HPDE6-E6E7 (cell line): ENCODE measurements around the gene CCDC97.
"Not testable (repeated sequence)": the region's sequence is repeated elsewhere in the genome, so short reads cannot be mapped to it uniquely, and the experiment has no call there.

ENCODE experiments used
- DNase-seq: peaks from one replicate; pipeline ENCODE4 v3.0.0; 2011; ENCODE audit warnings: missing footprints; ENCODE audit errors: extremely low spot score

The CCDC97 gene

DNA sequence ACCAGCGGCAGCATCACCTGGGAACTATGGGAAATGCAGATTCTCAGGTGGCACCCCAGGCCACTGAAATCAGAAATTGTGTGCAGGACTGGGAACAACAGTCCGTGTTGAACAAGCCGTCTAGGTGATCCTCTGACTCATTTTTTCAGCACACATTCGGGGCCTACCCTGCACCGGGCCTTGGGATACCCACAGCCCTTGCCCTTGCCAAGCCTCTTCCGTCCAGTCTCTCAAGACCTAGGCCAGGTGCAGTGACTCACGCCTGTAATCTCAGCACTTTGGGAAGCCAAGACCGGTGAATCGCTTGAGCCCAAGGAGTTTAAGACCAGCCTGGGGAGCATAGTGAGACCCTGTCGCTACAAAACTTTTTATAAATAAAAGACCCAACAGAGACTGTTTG lies 25.5 kb downstream of the CCDC97 start:
- no peak for DNase-seq

DNA sequence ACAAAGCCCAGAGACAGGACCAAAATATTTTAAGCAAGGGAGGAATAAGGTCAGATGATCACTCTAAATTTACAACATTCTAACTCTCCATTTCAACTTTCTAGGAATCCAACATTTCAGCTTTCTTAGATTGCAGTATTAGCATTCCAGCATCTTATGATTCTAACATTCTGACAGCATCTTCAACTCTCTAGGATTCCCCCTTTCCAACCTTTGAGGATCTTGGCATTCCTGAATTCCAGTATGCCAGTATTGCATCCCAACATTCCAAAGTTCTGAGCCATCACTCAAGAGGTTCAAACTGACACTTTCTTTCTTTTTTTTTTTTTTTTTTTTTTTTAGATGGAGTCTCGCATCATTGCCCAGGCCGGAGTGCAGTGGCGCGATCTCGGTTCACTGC lies 30.0 kb downstream of the CCDC97 start:
- DNase-seq, result no peak

DNA sequence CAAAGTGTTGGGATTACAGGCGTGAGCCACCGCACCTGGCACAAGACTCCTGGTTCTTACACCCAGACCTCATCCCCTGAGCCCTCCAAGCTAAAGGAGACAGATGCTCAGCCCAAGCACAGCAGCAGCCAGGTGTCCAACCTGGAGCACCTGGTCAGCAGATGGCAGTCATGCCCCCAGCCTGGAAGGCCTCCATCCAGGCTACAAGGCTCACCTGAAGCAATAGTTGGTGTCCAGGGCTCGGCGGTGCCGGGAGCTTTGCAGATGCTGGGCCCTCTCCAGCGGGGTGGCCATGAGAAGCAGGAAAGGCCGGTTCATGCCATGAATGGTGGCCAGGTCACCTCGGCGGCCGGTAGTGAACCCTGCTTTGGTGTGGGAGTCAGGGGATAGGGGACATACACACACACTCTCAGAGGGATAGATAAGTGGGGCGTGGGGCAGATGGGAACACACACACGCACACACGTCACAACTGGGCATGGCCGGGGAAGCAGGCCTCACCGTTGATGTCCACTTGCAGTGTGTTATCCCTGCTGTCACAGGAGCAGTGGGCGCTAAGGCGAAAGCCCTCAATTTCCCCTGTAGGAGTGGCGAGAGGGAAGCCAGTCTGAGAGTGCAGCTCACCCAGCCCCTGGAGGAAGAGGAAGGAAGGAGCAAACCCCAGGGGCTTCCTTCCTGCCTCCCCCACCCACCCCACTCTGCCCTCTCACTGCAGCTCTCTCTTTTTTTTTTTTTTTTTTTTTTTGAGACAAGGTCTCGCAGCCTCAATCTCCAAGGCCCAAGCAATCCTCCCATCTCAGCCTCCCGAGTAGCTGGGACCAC lies 31.9 kb downstream of the CCDC97 start:
- DNase-seq, result no peak

DNA sequence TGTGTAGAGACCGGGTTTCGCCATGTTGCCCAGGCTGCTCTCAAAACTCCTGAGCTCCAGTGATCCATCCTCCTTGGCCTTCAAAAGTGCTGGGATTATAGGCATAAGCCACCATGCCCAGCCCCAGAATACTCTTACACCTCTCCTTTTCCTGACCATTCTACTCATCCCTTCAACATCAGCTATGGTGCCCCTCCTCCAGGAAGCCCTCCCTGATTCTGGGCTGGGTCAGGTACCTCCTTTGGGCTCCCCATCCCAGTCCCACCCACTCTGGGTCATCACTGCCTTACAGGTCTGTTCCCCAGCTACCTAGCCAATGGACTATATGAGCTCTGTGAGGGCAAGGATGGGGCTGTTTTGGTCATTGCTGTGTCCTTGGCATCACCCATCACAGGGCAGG lies 34.2 kb downstream of the CCDC97 start:
- no peak for DNase-seq

DNA sequence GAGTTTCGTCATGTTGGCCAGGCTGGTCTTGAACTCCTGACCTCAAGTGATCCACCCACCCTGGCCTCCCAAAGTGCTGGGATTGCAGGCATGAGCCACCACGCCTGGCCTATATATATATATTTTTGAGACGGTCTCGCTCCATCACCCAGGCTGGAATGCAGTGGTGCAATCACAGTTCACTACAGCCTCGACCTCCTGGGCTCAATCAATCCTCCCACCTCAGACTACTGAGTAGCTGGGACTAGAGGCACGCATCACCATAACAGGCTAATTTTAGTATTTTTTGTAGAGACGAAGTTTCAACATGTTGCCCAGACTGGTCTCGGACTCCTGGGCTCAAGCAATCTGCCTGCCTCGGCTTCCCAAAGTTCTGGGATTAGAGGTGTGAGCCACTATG lies 36.9 kb downstream of the CCDC97 start:
- not testable (repeated sequence) for DNase-seq

DNA sequence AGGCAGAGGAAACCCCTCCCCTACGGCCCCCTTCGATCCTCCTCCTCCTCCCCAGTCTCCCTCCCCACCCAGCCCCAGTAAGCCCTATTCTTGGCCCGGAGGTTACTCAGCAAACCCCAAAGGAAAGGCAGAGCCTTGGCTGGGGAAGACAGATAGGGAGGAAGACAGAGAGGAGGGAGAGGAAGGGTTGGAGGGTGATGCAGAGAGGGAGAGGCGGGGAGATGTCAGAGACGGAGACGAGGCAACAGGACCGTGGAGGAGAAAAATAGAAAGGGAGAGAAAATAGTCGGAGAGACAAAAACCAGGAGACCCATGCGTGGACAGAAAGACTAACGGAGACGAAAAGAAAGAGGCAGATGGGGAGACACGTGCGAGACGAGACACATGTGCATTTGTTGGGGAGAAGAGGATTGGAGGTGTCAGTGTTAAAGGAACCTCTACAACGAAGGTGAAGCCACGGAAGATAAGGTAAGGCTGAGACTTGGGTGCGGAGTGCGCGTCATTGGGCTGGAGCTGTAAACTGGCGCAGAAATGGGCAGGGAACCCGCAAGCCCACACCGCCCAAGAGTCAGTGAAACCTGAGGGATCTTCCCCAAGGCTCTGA lies 40.9 kb downstream of the CCDC97 start:
- no peak for DNase-seq

DNA sequence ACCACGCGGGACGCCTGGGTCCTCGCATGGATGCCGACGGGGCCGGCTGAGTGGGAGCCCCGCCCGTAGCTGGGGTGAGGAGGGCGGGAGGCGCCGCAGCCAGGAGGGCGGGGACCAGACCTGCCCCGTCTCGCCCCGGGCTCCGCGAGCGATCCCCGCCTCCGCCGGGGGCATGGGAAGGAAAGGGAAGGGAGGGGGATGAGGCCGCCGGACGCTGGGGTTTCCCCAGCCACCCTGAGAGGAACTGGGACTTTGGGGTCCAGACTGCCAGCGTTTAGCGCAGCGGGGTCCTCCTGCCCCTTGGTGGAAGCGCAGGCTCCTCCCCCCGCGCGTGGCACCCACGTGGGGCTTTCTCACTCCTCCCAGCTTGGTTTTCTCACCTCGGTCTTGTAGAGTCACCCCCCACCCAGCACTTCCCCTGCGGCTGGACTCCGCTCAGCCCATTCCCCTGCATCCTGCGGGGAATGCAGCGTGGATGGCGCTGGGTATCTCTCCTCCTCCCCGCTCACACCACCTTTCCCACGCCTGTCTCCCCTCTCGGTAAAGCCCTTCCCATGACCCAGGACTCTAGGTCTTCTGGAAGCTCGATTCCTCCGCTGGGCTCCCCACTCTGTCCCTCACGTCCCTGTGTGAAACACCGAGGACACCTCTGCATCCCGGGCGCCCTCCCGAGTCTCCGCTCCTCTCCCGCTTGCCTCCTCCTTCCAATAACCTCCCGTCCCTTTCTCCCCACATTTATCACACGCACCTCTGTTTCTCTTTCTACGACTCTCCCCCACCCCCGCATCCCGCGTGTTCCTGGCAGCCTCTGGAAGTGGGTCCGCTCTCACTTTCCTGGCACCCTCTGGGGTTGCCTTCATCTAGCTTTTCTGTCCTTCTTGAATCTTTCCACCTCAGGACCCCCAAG lies 41.6 kb downstream of the CCDC97 start:
- DNase-seq, result peak; percentile 39

DNA sequence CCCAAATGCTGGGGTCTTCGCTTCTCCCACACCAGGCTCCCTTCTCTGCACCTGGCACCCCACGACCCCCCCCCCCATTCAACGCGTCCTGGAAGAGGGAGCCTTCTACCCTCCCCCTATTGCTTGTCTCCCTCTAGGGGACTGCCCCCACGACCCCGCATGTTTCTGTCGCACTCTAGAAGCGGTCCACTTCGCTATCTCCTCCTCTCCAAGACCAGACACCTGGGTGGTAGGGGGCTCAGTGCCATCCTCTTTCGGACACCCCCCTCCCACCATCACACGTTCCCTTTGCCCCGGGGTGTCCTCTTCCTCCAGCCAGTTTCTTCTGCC lies 42.3 kb downstream of the CCDC97 start:
- DNase-seq, result no peak

DNA sequence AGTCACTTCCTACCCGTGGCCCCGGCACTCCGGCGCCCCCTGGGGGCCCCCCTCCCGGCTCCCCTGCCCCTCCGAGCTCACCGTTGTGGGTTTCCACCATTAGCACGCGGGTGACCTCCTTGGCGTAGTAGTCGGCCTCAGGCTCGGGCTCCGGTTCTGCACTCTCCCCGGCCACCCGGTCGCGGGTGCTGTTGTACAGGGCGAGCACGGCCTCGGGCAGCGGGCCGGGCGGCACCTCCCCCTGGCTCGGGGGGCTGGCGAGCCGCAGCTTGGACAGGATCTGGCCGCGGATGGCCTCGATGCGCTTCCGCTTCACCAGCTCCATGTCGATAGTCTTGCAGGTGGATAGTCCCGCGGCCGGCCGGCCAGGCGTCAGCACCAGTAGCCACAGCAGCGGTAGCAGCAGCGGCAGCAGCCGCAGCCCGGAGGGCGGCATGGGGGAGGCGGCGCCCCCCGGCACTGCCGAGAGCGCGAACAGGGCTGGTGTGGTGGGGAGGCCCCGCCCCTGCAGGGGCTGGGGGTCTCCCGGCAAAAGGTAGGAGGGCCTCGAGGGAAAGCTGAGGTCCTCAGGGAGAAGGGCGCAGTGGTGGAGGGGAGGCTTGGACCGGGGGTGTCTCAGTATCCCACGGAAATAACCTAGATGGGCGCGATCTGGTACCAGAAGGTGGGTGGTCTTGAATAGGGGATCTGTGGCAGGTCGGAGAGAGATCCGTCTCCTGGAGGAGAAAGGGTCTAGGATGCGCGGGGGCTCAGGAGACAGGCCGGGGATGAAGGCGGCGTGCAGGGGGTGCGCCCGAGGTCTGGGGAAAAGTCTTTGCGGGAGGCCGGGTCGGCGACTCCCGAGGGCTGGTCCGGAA lies 42.9 kb downstream of the CCDC97 start:
- DNase-seq, result peak; percentile 64

DNA sequence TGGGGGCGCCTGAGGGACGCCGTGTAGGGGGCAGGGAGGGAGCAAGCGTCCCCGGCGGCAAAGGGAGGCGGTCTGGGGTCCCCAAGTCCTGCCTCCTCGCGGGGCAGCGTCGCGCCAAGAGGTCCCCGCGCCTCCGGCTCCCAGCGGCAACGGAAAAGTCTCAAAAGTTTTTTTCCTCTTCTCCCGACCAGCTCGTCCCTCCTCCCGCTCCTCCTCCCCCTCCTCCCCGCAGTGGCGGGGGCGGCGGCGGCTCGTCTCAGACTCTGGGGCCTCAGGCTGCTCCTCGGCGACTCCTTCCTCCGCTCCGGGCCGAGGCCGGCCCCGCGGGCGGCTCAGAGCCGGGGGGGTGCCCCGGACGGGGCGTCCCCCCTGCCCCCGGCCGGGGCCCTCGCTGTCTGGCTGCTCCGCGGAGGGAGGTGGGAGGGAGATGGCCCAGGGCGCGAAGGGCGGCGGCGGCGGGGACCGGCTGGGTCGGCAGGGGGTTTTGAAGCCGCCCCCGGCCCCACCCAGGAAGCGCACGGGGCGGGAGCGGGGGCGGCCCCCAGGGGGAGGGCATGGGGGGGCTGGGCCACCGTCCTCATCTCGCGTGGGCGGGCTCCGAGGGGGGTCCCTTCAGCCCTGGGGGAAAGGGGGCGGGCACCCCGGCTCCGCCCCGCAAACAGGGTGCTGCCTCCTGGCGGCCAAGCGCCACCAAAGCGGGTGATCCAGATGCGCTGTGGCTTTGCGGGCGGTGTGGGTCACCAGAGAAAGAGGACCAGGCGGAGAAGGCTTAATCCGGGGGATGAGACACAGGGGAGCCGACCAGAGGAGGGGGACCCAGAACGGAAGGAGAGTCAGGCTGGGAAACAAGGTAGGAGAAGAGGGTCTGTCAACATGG lies 43.7 kb downstream of the CCDC97 start, which contains the start of gene TGFB1:
TSS of gene TGFB1 (minus strand) at position 457 of the 877 bp plus-strand sequence. CDS start 878 bp downstream, outside the sequence.
- peak; percentile 88 for DNase-seq

DNA sequence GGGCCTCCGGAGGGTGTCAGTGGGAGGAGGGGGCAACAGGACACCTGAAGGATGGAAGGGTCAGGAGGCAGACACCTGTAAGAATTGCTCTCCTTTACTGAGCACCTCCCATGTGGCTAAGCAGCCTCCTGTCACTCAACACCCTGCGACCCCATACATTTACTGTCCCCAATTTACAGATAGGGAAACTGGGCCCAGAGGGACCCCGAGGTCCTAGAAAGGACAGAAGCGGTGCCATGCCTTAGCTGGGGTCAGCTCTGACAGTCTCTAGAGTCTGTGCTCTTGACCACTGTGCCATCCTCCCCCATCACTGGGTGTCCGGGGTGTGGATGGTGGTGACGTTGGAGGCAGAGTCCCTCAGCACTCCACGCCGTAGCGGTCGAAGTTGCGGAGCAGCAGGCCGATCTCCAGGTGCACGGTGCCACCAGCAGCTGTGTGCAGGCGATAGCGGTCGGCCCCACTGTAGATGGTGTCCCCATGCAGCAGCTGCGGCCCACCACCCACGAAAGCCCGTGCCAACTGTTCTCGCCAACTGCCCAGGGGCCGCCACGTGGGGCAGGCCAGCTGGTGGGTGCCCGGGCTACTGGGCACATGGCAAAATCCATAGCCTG lies 44.5 kb downstream of the CCDC97 start:
- no peak for DNase-seq

DNA sequence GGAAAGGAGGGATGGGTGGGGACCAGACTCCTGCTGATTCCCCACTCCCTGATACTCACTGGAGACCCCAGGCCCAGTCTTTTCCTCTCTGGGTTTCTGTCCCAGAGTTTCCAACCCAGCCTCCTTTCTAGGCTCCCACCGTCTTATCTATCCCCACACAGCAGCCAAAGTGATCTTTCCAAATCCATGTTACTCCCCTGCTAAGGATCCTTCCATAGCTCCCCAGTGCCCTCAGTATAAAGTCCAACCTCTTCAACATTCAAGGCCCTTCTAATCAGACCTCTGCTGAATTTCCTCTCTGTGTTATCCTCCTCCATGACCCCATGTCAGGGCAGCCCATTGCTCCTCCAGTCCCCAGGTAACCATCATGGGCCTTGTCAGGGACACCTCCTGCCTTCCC lies 45.1 kb downstream of the CCDC97 start:
- no peak for DNase-seq

DNA sequence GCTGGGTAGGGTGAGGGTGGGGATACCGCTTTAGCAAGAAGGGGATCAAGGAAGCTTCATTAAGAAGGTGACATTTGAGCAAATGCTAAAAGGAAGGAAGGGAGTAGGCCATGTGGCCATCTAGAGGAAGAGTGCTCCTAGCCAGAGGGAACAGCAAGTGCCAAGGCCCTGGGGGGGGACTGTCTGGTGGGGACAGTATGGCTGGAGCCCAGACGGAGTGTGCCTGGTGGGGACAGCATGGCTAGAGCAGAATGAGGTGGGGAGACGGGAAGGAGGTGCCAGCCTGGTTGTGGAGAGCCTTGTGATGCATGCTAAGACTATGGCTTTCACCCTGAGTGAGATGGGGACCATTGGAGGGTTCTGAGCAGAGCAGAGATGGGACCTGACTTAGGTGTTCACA lies 45.8 kb downstream of the CCDC97 start:
- no peak for DNase-seq

DNA sequence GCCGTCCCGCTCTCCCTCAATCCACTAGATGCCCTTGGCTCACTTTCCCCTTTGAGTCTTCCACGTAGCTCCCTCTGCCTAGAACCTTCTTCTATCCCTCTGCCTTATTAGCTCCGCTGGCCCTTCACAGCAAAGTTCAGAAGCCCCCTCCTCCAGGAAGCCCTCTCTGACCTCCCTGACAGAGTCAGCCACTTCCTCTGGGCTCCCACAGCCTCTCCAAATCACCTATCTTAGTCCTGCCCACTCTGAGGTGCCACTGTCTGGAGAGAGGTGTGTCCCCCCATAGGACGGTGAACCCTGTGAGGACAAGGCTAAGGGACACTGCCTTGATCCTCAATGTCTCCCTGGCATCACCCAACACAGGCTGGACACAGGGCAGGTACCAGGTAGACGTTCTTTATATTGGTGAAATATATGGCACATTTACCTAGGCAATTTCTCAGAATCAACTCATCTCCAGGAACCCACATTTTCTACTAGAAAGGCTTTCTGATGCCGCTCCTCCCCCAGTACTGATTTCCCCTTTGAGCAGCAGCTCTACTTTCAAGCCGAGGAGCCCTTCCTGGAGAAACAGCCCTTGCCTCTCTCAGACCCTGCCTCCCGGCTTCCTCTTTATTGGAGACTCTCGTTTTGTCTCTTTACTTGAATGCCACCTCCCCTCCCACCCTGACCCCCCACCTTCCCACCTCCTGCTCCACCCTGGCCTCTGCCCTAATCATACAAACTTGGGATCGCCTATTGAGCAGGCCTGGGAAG lies 47.2 kb downstream of the CCDC97 start:
- DNase-seq, result no peak

DNA sequence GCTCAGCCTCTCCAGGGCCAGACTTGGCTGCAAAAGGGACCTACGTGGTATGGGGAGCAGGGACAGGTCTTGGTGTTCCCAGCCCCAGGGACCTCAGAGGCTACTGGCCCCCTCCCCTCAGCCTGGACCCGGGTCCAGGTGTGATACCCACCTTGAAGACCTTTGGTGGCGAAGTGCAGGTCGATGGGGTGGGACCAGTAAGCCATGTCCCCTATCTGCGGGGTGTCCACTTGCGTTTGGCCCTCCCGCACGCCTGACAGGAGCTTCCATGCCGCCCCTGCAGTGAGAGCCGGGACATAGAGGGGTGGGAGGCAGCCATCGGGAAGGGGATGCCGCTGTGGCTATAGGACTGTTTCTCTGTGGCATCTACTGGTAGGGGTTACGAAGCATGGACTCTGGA lies 47.8 kb downstream of the CCDC97 start:
- DNase-seq, result no peak

DNA sequence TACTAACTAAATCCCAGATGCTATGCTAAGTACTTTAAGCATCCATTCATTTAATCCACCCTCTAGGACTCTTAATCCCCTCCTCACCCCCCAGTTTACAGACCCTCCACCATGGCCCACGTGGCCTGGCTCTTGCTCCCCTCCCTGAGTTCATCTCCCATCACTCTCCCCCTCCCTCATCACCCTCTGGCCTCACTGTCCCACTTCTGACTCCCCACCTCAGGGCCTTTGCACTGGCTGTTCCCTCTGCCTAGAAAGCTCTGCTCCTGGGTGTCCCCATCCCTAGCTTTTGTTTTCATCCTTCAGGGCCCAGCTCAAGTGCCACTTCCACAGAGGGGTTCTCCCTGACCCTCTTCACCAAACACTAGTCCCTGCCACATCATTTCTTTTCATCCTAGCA lies 49.8 kb downstream of the CCDC97 start:
- no peak for DNase-seq

DNA sequence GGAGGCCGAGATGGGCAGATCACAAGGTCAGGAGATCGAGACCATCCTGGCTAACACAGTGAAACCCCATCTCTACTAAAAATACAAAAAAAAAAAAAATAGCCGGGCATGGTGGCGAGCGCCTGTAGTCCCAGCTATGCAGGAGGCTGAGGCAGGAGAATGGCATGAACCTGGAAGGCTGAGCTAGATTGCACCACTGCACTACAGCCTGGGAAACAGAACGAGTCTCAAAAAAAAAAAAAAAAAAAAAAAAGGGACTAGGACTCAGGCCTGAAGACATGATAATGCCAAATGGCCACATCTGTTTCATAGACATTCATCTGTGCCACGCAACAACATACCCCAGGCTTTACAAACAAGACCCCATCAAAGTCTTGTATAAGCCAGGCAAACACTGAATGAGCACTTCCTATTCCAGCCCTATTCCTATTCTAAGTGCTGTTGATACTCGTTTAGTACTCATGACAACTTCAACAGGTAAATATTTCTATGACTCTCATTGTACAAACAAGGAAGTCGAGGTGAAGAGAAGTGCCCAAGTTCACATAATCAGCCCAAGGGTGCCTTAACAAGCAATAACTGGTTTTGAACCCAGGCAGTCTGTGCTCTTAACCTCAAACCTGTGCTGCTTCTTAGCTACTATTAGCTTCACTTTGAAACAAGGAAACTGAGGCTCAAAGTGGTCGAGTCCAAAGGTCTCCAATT lies 52.3 kb downstream of the CCDC97 start:
- no peak for DNase-seq

DNA sequence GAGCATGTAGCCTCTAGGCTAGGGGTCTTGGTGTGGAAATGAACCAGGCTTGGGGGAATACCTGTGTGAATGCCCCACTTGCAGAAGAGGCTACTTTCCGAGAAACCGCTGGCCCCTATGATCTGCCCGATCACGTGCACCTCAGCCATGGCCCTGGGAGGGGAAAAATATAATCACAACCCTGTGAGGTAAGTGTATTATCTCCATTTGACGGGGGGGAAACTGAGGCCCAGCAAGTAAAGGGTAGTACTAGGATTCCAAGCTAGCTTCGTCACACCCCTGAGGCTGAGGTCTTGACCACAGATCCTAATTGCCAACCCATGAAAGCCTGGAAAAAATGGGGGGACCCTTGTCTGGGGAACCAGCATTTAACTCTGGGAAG lies 53.4 kb downstream of the CCDC97 start:
- DNase-seq, result no peak
